ENCODE measurements around the gene THAP9.

- TF ChIP-seq POLR2A (IDR thresholded peaks at IDR 0.05; ENCODE audit: low read length) (no peak), GATA1 (IDR thresholded peaks at IDR 0.05; ENCODE audit: low read depth, low read length) (no peak)
These were observed 3.8 kb upstream of the THAP9 start for GRCh38 chr4:82896755-82897154.
